Mammary epithelial cell (primary cell): ENCODE measurements around the gene PPP1R15B.

Source experiments
- EZH2 ChIP-seq: IDR thresholded peaks from 2 replicates; pipeline ENCODE4 v1.6.1; 2012; ENCODE audit warnings: low read length, inconsistent platforms, borderline replicate concordance
- TF ChIP-seq, protein P1 (sequence below), 2 donors: IDR thresholded peaks in 1 of 2; conservative IDR thresholded peaks in 1 of 2; 2 replicates each; pipeline ENCODE4 v1.5.1; 2011 to 2012; ENCODE audit warnings: inconsistent platforms in 2 of 2, low read length in 2 of 2, mild to moderate bottlenecking in 2 of 2, control low read depth in 1 of 2, low read depth in 1 of 2; ENCODE audit not compliant: insufficient read depth in 1 of 2; ENCODE audit errors: extremely low read depth in 1 of 2

DNA sequence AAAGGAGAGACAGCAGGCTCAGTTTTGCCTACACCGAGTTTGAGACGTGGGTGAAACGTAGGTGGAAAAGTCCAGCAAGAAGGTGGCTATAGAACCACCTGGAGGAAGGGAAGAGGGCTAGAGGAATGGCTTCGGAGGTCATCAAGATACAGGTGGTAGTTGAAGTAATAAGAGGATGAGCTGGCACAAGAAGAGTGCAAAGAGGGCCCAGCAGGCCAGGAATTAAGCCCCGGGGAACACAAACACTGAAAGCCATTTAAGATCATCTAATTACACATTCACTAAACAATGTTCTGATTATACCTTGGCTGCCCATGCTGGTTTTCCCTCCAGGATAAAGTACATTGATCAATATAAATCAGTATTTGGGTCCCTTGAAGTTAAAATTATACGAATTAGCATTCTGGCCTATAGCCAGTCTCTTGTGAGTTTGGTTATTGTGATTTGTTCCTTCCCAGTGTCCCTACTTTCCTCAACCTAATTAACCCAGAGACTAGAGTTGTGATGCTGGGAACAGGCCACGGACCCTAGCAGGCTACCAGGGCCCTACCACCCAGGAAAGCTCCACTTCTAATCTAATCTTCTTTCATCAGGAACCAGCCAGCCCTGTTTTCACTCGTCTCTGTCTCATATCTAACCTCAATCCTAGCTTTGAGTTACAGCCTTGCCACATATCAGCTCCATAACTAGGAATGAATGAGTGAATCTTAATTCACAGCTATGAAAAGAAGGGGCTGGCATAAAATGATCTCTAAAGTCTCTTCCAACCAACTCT is 26.4 kb upstream of the PPP1R15B start:
- TF ChIP-seq, protein P1, sequence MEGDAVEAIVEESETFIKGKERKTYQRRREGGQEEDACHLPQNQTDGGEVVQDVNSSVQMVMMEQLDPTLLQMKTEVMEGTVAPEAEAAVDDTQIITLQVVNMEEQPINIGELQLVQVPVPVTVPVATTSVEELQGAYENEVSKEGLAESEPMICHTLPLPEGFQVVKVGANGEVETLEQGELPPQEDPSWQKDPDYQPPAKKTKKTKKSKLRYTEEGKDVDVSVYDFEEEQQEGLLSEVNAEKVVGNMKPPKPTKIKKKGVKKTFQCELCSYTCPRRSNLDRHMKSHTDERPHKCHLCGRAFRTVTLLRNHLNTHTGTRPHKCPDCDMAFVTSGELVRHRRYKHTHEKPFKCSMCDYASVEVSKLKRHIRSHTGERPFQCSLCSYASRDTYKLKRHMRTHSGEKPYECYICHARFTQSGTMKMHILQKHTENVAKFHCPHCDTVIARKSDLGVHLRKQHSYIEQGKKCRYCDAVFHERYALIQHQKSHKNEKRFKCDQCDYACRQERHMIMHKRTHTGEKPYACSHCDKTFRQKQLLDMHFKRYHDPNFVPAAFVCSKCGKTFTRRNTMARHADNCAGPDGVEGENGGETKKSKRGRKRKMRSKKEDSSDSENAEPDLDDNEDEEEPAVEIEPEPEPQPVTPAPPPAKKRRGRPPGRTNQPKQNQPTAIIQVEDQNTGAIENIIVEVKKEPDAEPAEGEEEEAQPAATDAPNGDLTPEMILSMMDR (conservative IDR thresholded peaks at IDR 0.05 in 1 of 2, IDR thresholded peaks at IDR 0.05 in 1 of 2; ENCODE audit: extremely low read depth in 1 of 2, insufficient read depth in 1 of 2, low read depth in 1 of 2, low read length in 2 of 2) = no peak
- no peak for TF ChIP-seq EZH2
